GM12865 (cell line): ENCODE results near the gene KLHDC8A.
"Not testable (repeated sequence)": the region's sequence is repeated elsewhere in the genome, so short reads cannot be mapped to it uniquely, and the experiment has no call there.

Experiments used
- DNase-seq: peaks from one replicate; pipeline ENCODE4 v3.0.0; 2010; ENCODE audit warnings: low read depth
- H3K4me3 ChIP-seq: 2 replicates; pipeline ENCODE4 v1.5.1; 2011; ENCODE audit warnings: mild to moderate bottlenecking, low read depth, low read length, control low read depth
- CTCF ChIP-seq: IDR thresholded peaks from 2 replicates; pipeline ENCODE4 v1.5.1; 2011; ENCODE audit warnings: low read length, control low read depth, low read depth, inconsistent platforms; ENCODE audit not compliant: insufficient read depth; ENCODE audit errors: missing control alignments

Gene KLHDC8A

GRCh38 chr1:205356440-205357139, at the start of gene KLHDC8A:
Gene KLHDC8A, minus strand, starts transcription at chr1:205356922. Its CDS starts 13,318 bp downstream, at chr1:205343604.
- no peak for TF ChIP-seq CTCF
- DNase-seq, result no peak
- no peak within 1 kb of the TSS for H3K4me3 ChIP-seq

GRCh38 chr1:205406252-205406651, 49.5 kb upstream of the KLHDC8A start:
- H3K4me3 ChIP-seq, DNase-seq: not testable (repeated sequence)

GRCh38 chr1:205404484-205404883, 47.8 kb upstream of the KLHDC8A start:
- not testable (repeated sequence) for H3K4me3 ChIP-seq, DNase-seq

- no peak overlapping the region for H3K4me3 ChIP-seq
- DNase-seq, result no peak
- no peak for TF ChIP-seq CTCF
Measured at GRCh38 chr1:205398586-205398985, 41.9 kb upstream of the KLHDC8A start.

- peak; percentile 33 for DNase-seq
- peak; percentile 55 for TF ChIP-seq CTCF
Measured at GRCh38 chr1:205396967-205397616, 40.4 kb upstream of the KLHDC8A start.

GRCh38 chr1:205395616-205396015, 38.9 kb upstream of the KLHDC8A start:
- TF ChIP-seq CTCF, result no peak
- DNase-seq, result no peak
- no peak overlapping the region for H3K4me3 ChIP-seq

More at GRCh38 chr1:205396967-205397616, 40.4 kb upstream of the KLHDC8A start:
- no peak overlapping the region for H3K4me3 ChIP-seq

- DNase-seq, result no peak
- H3K4me3 ChIP-seq, result no peak overlapping the region
- no peak for TF ChIP-seq CTCF
Measured at GRCh38 chr1:205392650-205393049, 35.9 kb upstream of the KLHDC8A start.

GRCh38 chr1:205391386-205391785, 34.7 kb upstream of the KLHDC8A start:
- no peak overlapping the region for H3K4me3 ChIP-seq
- no peak for TF ChIP-seq CTCF
- no peak for DNase-seq
